Measurements from ENCODE around the gene HAUS7. TPM values are rescaled to one million over a fixed set of nuclear protein-coding genes. Genes with fewer than 3 reads are reported as not detected.

Gene HAUS7
- total and polyA plus RNA-seq, 2 of the 8 experiments (the other 6 are each of a cell fraction or from before 2014, with no cell fraction given), result 45.4 to 54.0 TPM

DNA sequence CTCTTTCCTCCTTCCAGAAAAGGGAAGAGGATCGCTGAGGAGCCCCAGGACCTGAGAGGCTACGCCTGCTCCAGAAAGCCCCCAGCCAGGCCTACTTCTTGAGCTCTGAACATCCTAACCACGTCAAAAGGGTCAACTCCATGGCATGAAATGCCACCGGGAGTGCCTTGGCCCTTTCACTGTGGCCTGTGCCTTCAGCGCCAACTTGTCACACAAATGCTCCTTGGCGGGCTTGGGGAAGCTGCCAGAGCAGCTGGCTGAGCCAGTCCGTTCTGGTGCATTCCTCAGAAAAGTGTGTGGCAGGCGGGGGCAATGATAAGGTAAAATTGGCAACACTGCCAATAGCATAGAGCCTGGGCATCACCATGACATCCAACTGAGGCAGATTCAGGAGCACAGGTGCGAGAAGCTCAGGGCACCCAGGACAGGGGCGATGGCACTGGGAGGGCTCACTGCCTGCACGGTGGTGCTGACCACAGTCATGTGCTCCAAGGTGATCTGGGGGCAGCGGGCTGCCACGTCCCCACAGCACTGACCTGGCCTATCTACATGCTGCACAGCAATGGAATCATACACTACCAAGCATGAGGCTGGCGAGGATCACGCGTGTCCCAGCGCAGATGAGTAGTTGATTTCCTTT is 12.4 kb downstream of the HAUS7 start:
- DNase-seq (ENCODE audit: low read depth in 1 of 2, low spot score in 2 of 2), result no peak
- CTCF ChIA-PET (ENCODE audit: partially characterized antibody), result interaction anchor here (1.0 to 1.5 kb wide), 3 partner anchors 9 to 49 kb away, joined by 3 to 5 read pairs (median 4); partner anchors contain the start of gene HAUS7

More for the DNA sequence above, 12.4 kb downstream of the HAUS7 start:
- H2AFZ ChIP-seq (ENCODE audit: low read length), result no peak overlapping the region
- H4K8ac ChIP-seq (ENCODE audit: extremely low read depth, insufficient read depth, low read length), result no peak overlapping the region
- no peak overlapping the region for H2BK5ac ChIP-seq (ENCODE audit: low read depth, low read length)
- peaks cover 0 to 2% of the 10 kb centered on the region in 2 experiments for H4K20me1 ChIP-seq (replicated peaks in 1 of 2; ENCODE audit: control insufficient read depth in 1 of 2, insufficient read depth in 2 of 2, low read length in 2 of 2)
- H2BK20ac ChIP-seq (ENCODE audit: low read length), result no peak overlapping the region
- FAIRE-seq, result no peak
- H3K23me2 ChIP-seq (ENCODE audit: low read depth, low read length), result no peaks in the 10 kb centered on the region
- H2BK120ac ChIP-seq (replicated peaks; ENCODE audit: low read depth, low read length), result no peak overlapping the region
- H3K14ac ChIP-seq (ENCODE audit: insufficient read length), result no peak overlapping the region
- H3K4ac ChIP-seq (replicated peaks; ENCODE audit: insufficient read length, low read depth, low read length), result no peak overlapping the region
- no peak overlapping the region for H2BK12ac ChIP-seq (ENCODE audit: low read depth, low read length)
- H2AK5ac ChIP-seq (ENCODE audit: low read depth, low read length), result no peak overlapping the region
- no peaks in the 10 kb centered on the region for H3K27me3 ChIP-seq (replicated peaks in 1 of 4; ENCODE audit: control insufficient read depth in 3 of 4, extremely low read depth in 1 of 4, insufficient read depth in 3 of 4, low read length in 3 of 4)
- H3K27ac ChIP-seq (ENCODE audit: low read depth, low read length), result no peak overlapping the region
- no peak overlapping the region for H3K4me2 ChIP-seq (ENCODE audit: insufficient read depth in 1 of 2, low read depth in 2 of 2, low read length in 2 of 2)
- 87% methylated on average over 8 of the region's 17 CpGs; no CpG with 5 or more reads in 1 of the 2 experiments for WGBS, 2 experiments (ENCODE audit: extremely low coverage in 1 of 2, insufficient coverage in 1 of 2, insufficient read length in 1 of 2, insufficient replicate concordance in 2 of 2, low coverage in 1 of 2, low lambda C conversion rate in 2 of 2, missing lambda C conversion rate in 1 of 2)
- H4K91ac ChIP-seq (replicated peaks; ENCODE audit: insufficient read length, low read length), result no peak overlapping the region
- no peaks in the 10 kb centered on the region for H3K79me2 ChIP-seq (ENCODE audit: control insufficient read depth in 1 of 2, insufficient read depth in 2 of 2, low read length in 2 of 2)
- POLR2A ChIA-PET (ENCODE audit: partially characterized antibody), result no interaction called here
- H3K56ac ChIP-seq (replicated peaks; ENCODE audit: insufficient read length, low read depth, low read length), result no peak overlapping the region
- H3K4me1 ChIP-seq (replicated peaks in 1 of 4; ENCODE audit: control insufficient read depth in 3 of 4, insufficient read depth in 4 of 4, low read length in 3 of 4), result no peaks in the 10 kb centered on the region
- TF ChIP-seq HDAC2 (IDR thresholded peaks at IDR 0.05; ENCODE audit: borderline replicate concordance in 1 of 2, low read depth in 2 of 2, low read length in 2 of 2), result no peak
- no peak for TF ChIP-seq KDM1A (IDR thresholded peaks at IDR 0.05; ENCODE audit: borderline replicate concordance, low read length)
- no peak for TF ChIP-seq NANOG (IDR thresholded peaks at IDR 0.05; ENCODE audit: insufficient read depth, low read depth, low read length, poor library complexity, severe bottlenecking)
- TF ChIP-seq POLR2AphosphoS5 (IDR thresholded peaks at IDR 0.05; ENCODE audit: low read depth, low read length), result no peak
- no peak for TF ChIP-seq RXRA (IDR thresholded peaks at IDR 0.05; ENCODE audit: insufficient read depth, low read depth, low read length)
- TF ChIP-seq CEBPB (IDR thresholded peaks at IDR 0.05; ENCODE audit: low read depth, low read length), result no peak
- no peak for TF ChIP-seq CHD2 (IDR thresholded peaks at IDR 0.05; ENCODE audit: low read length)
- TF ChIP-seq PHF8 (conservative IDR thresholded peaks at IDR 0.05; ENCODE audit: low read depth, low read length), result no peak
- TF ChIP-seq RBBP5 (IDR thresholded peaks at IDR 0.05; ENCODE audit: borderline replicate concordance, low read depth, low read length), result no peak
- TF ChIP-seq ATF2 (IDR thresholded peaks at IDR 0.05; ENCODE audit: low read length), result no peak
- no peak for TF ChIP-seq EGR1 (IDR thresholded peaks at IDR 0.05; ENCODE audit: borderline replicate concordance, low read depth, low read length)
- no peaks in the 10 kb centered on the region for H3K9me3 ChIP-seq (ENCODE audit: insufficient read depth in 2 of 2, low read depth in 1 of 2, low read length in 1 of 2)
- H3K9ac ChIP-seq (replicated peaks in 1 of 4; ENCODE audit: extremely low read depth in 1 of 4, low read depth in 3 of 4, low read length in 3 of 4), result no peak overlapping the region
- peaks cover 0 to 10% (median 0%) of the 10 kb centered on the region in 4 experiments; a peak in 3 of 8 replicates for H3K36me3 ChIP-seq (ENCODE audit: control insufficient read depth in 2 of 4, insufficient read depth in 4 of 4, low read length in 3 of 4)
- no peak overlapping the region for H3K18ac ChIP-seq (ENCODE audit: extremely low read depth, low read length)
- no peak overlapping the region for H4K5ac ChIP-seq (ENCODE audit: insufficient read length, low read depth, low read length)
- H2BK15ac ChIP-seq (ENCODE audit: low read length), result no peak overlapping the region
- H3K4me3 ChIP-seq (ENCODE audit: extremely low read depth in 1 of 4, insufficient read depth in 2 of 4, low read depth in 3 of 4, low read length in 4 of 4), result no peak overlapping the region
- H3K23ac ChIP-seq (ENCODE audit: insufficient read length), result no peak overlapping the region
- no peaks in the 10 kb centered on the region for H3K79me1 ChIP-seq (ENCODE audit: low read depth, low read length)
